Cortex of kidney (tissue), 1 donor: ENCODE measurements around the gene FANCC.

ENCODE experiments used
- DNase-seq: peaks from one replicate; lab custom pipeline; 2025; lab: John Stamatoyannopoulos, UW

Gene FANCC

GRCh38 chr9:95189251-95190098 lies 128.0 kb downstream of the FANCC start:
- DNase-seq: no peak

GRCh38 chr9:95188459-95188858 lies 129.1 kb downstream of the FANCC start:
- DNase-seq: no peak

GRCh38 chr9:95185956-95186355 lies 131.6 kb downstream of the FANCC start:
- DNase-seq: no peak

GRCh38 chr9:95182854-95183563 lies 134.5 kb downstream of the FANCC start:
- no peak for DNase-seq

GRCh38 chr9:95181835-95182234 lies 135.7 kb downstream of the FANCC start:
- no peak for DNase-seq

GRCh38 chr9:95181226-95181818 lies 136.2 kb downstream of the FANCC start:
- DNase-seq: no peak

GRCh38 chr9:95177617-95178016 lies 139.9 kb downstream of the FANCC start:
- DNase-seq: no peak

GRCh38 chr9:95176755-95177319 lies 140.7 kb downstream of the FANCC start:
- DNase-seq: no peak

- DNase-seq: no peak
Observed at GRCh38 chr9:95175523-95175922, 142.0 kb downstream of the FANCC start.

- no peak for DNase-seq
Observed at GRCh38 chr9:95174038-95174437, 143.5 kb downstream of the FANCC start.

GRCh38 chr9:95171596-95171995 lies 145.9 kb downstream of the FANCC start:
- DNase-seq: no peak

- DNase-seq: no peak
Observed at GRCh38 chr9:95171001-95171400, 146.5 kb downstream of the FANCC start.

GRCh38 chr9:95167998-95168397 lies 149.5 kb downstream of the FANCC start:
- no peak for DNase-seq

- DNase-seq: no peak
Observed at GRCh38 chr9:95165004-95165403, 152.5 kb downstream of the FANCC start.

- no peak for DNase-seq
Observed at GRCh38 chr9:95157481-95158151, 159.9 kb downstream of the FANCC start.

GRCh38 chr9:95156074-95156473 lies 161.4 kb downstream of the FANCC start:
- DNase-seq: no peak

- DNase-seq: no peak
Observed at GRCh38 chr9:95155220-95155619, 162.3 kb downstream of the FANCC start.

- no peak for DNase-seq
Observed at GRCh38 chr9:95150903-95151302, 166.6 kb downstream of the FANCC start.

GRCh38 chr9:95148208-95148520 lies 169.3 kb downstream of the FANCC start:
- no peak for DNase-seq

- DNase-seq: no peak
Observed at GRCh38 chr9:95147452-95148207, 169.9 kb downstream of the FANCC start.
